Common myeloid progenitor, CD34-positive (primary cell): ENCODE measurements around the gene GNG13.
"Not testable (repeated sequence)": the region's sequence is repeated elsewhere in the genome, so short reads cannot be mapped to it uniquely, and the experiment has no call there.

Experiments
- CTCF ChIA-PET: fragments of 350-600 bp; sonication (Branson Sonifier 250); formaldehyde crosslinking; loops from one replicate; lab custom pipeline; 2021; ENCODE audit warnings: antibody characterized with exemption; lab: Charles Lee
- POLR2A ChIA-PET: fragments of 350-600 bp; sonication (Branson Sonifier 250); formaldehyde crosslinking; loops from one replicate; lab custom pipeline; 2021; ENCODE audit warnings: antibody characterized with exemption; lab: Charles Lee
- DNase-seq, 3 donors: peaks; one replicate each; pipeline versions ENCODE4 v3.0.0 to v3.0.0-alpha.2; 2013
- H3K27ac ChIP-seq, 2 experiments: 1 replicate in 1 of 2; 2 replicates in 1 of 2; pipeline ENCODE4 v1.7.0; 2013; ENCODE audit warnings: inconsistent platforms in 2 of 2, low read length in 2 of 2, mild to moderate bottlenecking in 2 of 2, low read depth in 1 of 2, moderate library complexity in 1 of 2; ENCODE audit not compliant: severe bottlenecking in 2 of 2, insufficient read depth in 1 of 2, poor library complexity in 1 of 2
- H3K27me3 ChIP-seq, 5 experiments: replicated peaks in 2 of 5; 1 replicate in 3 of 5; 2 replicates in 2 of 5; pipeline versions ENCODE4 v1.6.1 to v1.7.0; 2013; ENCODE audit warnings: low read length in 4 of 5, mild to moderate bottlenecking in 2 of 5, moderate library complexity in 2 of 5, inconsistent platforms in 1 of 5; ENCODE audit not compliant: insufficient read depth in 5 of 5, control insufficient read depth in 4 of 5
- H3K36me3 ChIP-seq, 4 experiments: 1 replicate in 2 of 4; 2 replicates in 2 of 4; pipeline versions ENCODE4 v1.6.1 to v1.7.0; 2013; ENCODE audit warnings: low read length in 3 of 4, control low read depth in 1 of 4, mild to moderate bottlenecking in 1 of 4; ENCODE audit not compliant: control insufficient read depth in 4 of 4, insufficient read depth in 4 of 4
- H3K4me1 ChIP-seq, 4 experiments: 1 replicate in 3 of 4; 2 replicates in 1 of 4; pipeline versions ENCODE4 v1.6.1 to v1.7.1; 2013; ENCODE audit warnings: low read length in 3 of 4, mild to moderate bottlenecking in 3 of 4, control low read depth in 1 of 4, inconsistent platforms in 1 of 4, moderate library complexity in 1 of 4; ENCODE audit not compliant: control insufficient read depth in 4 of 4, insufficient read depth in 4 of 4; ENCODE audit errors: control extremely low read depth in 1 of 4
- H3K4me3 ChIP-seq, 7 experiments: 1 replicate in 4 of 7; 2 replicates in 3 of 7; pipeline versions ENCODE4 v1.5.1 to v1.7.0; 2013; ENCODE audit warnings: mild to moderate bottlenecking in 7 of 7, low read length in 6 of 7, moderate library complexity in 6 of 7, inconsistent platforms in 2 of 7, low read depth in 2 of 7, control low read depth in 1 of 7; ENCODE audit not compliant: insufficient read depth in 4 of 7, control insufficient read depth in 1 of 7; ENCODE audit errors: extremely low read depth in 1 of 7
- H3K9me3 ChIP-seq, 5 experiments: 1 replicate in 4 of 5; 2 replicates in 1 of 5; pipeline versions ENCODE4 v1.6.1 to v1.7.1; 2013; ENCODE audit warnings: low read length in 4 of 5, mild to moderate bottlenecking in 2 of 5, inconsistent platforms in 1 of 5, low read depth in 1 of 5, moderate library complexity in 1 of 5; ENCODE audit not compliant: control insufficient read depth in 4 of 5, insufficient read depth in 2 of 5; ENCODE audit errors: control extremely low read depth in 1 of 5
- WGBS: methylation state at CpG from one replicate; pipeline ENCODE4 v1.1.5; 2013; ENCODE audit not compliant: insufficient coverage; 5-methylcytosine and 5-hydroxymethylcytosine counted together

Gene GNG13

DNA sequence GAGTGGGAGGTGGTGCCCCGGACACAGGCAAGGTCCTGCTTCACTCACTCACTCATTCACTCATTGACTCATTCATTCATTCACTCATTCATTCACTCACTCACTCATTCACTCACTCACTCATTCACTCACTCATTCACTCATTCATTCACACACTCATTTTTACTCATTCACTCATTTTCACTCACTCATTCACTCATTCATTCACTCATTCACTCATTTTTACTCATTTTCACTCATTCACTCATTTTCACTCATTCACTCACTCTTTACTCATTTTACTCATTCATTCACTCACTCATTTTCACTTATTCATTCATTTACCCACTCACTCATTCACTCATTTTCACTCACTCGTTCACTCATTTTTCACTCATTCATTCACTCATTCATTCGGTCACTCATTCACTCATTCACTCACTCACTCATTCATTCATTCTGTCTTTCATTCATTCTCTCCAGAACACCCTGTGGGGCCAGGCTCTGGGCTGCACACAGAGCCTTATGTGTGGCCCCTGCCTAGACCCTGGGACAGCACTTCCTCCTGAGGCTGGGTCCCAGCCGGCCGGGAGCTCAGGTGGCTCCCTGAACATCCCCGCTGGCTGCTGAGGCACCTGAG is 21.5 kb downstream of the GNG13 start:
- H3K9me3 ChIP-seq = no peaks in the 10 kb centered on the region
- CTCF ChIA-PET = no interaction called here
- WGBS = 91% methylated on average over 5 of the region's 6 CpGs
- H3K27me3 ChIP-seq = peaks cover 0 to 18% (median 3%) of the 10 kb centered on the region in 5 experiments
- DNase-seq = no peak
- no peak overlapping the region for H3K27ac ChIP-seq
- POLR2A ChIA-PET = no interaction called here
- H3K4me3 ChIP-seq = no peak overlapping the region
- peaks cover 0 to 14% (median 6%) of the 10 kb centered on the region in 4 experiments for H3K4me1 ChIP-seq
- no peaks in the 10 kb centered on the region for H3K36me3 ChIP-seq

DNA sequence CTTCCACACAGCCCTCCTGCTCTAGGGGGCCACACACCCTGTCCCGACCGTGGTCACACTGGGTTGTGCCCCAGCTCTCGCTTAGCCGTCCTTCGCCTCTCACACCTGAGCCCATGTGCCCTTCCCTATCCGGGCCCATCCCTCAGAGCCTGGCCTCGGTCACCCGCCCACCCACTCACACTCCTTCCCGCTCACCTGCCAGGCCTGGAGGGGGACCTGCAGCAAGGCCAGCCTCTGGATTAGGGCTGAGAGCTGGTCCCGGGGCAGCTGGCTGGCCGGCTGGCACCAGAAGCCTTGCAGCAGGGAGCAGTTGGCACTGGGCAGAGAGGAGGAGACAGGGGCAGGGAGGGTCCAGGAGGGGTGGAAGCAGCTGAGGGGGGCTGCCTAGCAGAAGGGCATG is 22.1 kb downstream of the GNG13 start:
- ChIA-PET POLR2A (no interaction called here), CTCF (no interaction called here)
- DNase-seq = no peak
- no peaks in the 10 kb centered on the region for H3K36me3 ChIP-seq
- H3K27me3 ChIP-seq = peaks cover 0 to 18% (median 3%) of the 10 kb centered on the region in 5 experiments
- H3K4me1 ChIP-seq = peaks cover 0 to 14% (median 6%) of the 10 kb centered on the region in 4 experiments
- no peaks in the 10 kb centered on the region for H3K9me3 ChIP-seq
- WGBS = 95% methylated on average over 11 of the region's 11 CpGs
- H3K27ac ChIP-seq = no peak overlapping the region
- no peak overlapping the region for H3K4me3 ChIP-seq

DNA sequence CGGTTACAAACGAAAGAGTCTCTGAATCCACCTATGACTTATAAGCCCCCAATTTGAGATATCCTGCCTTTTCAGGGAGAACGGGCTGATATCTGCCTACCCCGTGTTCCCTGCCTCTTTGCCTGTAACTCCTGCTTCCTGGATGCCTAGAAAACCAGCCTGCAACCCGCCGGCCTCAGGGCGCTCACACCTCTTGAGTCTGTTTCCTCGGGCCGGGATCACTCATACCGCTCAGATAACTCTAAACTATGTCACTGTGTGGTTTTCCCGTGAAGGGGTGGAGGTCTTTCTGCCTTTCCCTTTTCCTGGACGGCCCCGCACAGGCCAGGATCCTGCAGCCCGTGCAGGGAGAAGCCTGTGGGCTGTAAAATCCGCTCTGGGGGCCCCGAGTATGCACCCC is 22.7 kb downstream of the GNG13 start:
- H3K27me3 ChIP-seq = peaks cover 0 to 18% (median 3%) of the 10 kb centered on the region in 5 experiments
- H3K9me3 ChIP-seq = no peaks in the 10 kb centered on the region
- H3K4me1 ChIP-seq = peaks cover 0 to 14% (median 6%) of the 10 kb centered on the region in 4 experiments
- WGBS = 18% methylated on average over 13 of the region's 16 CpGs
- DNase-seq = no peak
- ChIA-PET CTCF (no interaction called here), POLR2A (no interaction called here)
- H3K27ac ChIP-seq = no peak overlapping the region
- no peaks in the 10 kb centered on the region for H3K36me3 ChIP-seq
- H3K4me3 ChIP-seq = no peak overlapping the region

DNA sequence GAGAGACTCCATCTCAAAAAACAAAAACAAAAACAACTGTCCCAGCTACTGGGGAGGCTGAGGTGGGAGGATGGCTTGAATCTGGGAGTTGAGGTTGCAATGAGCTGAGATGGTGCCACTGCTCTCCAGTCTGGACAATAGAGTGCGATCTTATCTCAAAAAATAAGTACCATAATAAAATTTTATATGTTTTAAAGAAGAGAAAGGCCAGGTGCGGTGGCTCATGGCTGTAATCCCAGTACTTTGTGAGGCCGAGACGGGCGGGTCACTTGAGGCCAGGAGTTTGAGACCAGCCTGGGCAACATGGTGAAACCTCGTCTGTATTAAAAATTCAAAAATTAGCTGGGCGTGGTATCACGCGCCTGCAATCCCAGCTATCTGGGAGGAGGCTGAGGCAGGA is 23.7 kb downstream of the GNG13 start:
- DNase-seq = no peak
- Histone ChIP-seq H3K4me3 (no peak overlapping the region), H3K9me3 (no peaks in the 10 kb centered on the region), H3K4me1 (peaks cover 0 to 14% (median 6%) of the 10 kb centered on the region in 4 experiments), H3K36me3 (no peaks in the 10 kb centered on the region), H3K27me3 (peaks cover 0 to 15% (median 3%) of the 10 kb centered on the region in 5 experiments), H3K27ac (no peak overlapping the region)
- ChIA-PET POLR2A (no interaction called here), CTCF (interaction anchor here (0.9 to 1.5 kb wide), 2 partner anchors 8 to 65 kb away, joined by 3 to 4 read pairs; no protein-coding TSS in a partner anchor)
- WGBS = 98% methylated on average over 8 of the region's 9 CpGs

DNA sequence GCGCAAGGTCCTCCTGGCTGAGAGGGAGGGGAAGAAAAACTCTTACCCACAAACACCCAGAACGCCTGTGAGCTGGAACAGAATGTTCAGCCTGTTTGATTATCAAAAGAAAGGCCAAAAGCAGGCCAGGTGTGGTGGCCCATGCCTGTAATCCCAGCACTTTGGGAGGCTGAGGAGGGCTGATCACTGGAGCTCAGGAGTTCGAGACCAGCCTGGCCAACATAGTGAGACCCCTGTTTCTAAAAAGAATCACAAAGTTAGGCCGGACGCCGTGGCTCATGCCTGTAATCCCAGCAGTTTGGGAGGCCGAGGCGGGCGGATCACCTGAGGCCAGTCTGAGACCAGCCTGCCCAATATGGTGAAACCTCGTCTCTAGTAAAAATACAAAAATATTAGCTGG is 24.2 kb downstream of the GNG13 start:
- H3K9me3 ChIP-seq, DNase-seq, H3K27ac ChIP-seq, H3K4me3 ChIP-seq, H3K36me3 ChIP-seq, POLR2A ChIA-PET, H3K4me1 ChIP-seq: not testable (repeated sequence)
- CTCF ChIA-PET = interaction anchor here (1.5 kb wide), 1 partner anchor 9 kb away, joined by 3 read pairs; no protein-coding TSS in a partner anchor
- 97% methylated on average over 8 of the region's 10 CpGs for WGBS
- peaks cover 0 to 14% (median 3%) of the 10 kb centered on the region in 5 experiments for H3K27me3 ChIP-seq

DNA sequence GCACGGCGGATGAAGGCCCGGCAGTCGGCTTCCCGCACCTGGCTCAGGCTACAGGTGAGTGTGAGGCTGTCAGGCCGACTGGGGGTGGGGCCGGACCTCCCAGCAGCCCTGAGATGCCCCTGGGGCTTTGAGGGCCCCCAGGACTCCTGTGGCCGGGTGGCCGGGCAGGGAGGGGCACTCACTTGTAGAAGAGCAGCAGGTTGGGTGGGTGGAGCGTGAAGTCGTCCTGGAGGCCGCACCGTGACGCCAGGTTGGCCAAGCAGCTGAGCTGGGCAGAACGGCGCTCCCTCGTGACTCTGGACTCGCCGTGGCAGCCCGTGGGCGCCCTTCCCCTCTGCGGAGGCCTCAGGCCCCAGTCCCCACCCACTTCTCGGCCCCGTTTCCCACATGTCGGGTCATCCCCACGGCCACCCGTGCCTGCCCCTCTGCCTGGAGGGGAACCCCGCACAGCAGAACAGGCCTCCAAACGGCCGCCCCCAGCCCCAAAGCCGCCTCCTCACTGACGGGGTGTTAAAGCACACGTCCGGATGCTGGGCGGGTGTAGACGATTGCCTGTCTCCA is 25.2 kb downstream of the GNG13 start:
- Histone ChIP-seq H3K27ac (no peak overlapping the region), H3K9me3 (no peaks in the 10 kb centered on the region), H3K4me3 (no peak overlapping the region), H3K36me3 (no peaks in the 10 kb centered on the region), H3K27me3 (peaks cover 0 to 10% (median 3%) of the 10 kb centered on the region in 5 experiments), H3K4me1 (peaks cover 0 to 7% (median 3%) of the 10 kb centered on the region in 4 experiments)
- CTCF ChIA-PET = no interaction called here
- 92% methylated on average over 25 of the region's 36 CpGs for WGBS
- POLR2A ChIA-PET = interaction anchor here (0.6 kb wide), 1 partner anchor 69 kb away, joined by 3 read pairs; no protein-coding TSS in a partner anchor
- DNase-seq = no peak
